HG03565 (cell line): ENCODE results near the gene EPB41L4A.

Experiments used
- ATAC-seq: cut with Tn5 transposase; IDR thresholded peaks from one replicate; pipeline ENCODE4 v1.9.1; 2021; ENCODE audit warnings: mild to moderate bottlenecking, moderate library complexity; ENCODE audit not compliant: unreplicated experiment

EPB41L4A gene

GRCh38 chr5:112121258-112121657 is 297.8 kb downstream of the EPB41L4A start:
- no peak for ATAC-seq

- ATAC-seq = no peak
Observed at GRCh38 chr5:112119969-112120368, 299.1 kb downstream of the EPB41L4A start.

DNA sequence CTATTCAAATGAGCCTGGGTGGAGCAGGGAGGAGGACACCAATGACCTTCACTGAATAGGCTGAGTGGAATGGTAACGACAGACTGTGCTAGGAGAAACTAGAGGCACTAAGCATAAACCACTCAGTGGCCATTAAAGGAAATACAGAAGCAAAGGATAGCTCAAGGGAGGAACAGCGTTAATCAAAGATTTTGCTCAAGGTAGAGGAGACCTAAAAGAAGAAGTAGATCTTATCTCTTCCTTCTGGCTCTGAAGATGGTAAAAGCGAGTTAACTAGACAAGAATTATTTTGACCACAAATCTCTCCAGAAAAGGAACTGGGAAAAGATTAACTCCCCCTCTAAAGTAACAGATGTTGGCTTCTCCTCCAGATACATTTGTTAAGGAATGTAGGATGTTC is 299.6 kb downstream of the EPB41L4A start:
- ATAC-seq = peak; percentile 45

DNA sequence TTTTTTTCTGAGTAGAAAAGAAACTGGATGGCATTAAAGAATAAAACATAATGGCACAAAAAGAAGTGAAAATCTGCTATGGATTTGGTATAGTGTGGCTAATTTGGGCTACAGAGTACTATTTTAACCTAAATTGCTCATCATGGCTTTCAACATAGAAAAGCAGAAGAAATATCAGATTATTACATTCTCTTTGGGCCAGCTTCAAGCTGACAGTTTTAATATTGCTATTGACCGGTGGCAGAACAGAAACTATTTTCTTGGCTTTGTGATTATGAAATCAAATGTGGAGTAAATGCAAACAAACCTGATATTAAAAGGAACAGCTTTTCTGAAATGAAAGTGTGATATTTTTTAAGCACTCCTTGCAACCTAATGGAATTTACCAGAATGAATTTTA is 301.5 kb downstream of the EPB41L4A start:
- no peak for ATAC-seq

DNA sequence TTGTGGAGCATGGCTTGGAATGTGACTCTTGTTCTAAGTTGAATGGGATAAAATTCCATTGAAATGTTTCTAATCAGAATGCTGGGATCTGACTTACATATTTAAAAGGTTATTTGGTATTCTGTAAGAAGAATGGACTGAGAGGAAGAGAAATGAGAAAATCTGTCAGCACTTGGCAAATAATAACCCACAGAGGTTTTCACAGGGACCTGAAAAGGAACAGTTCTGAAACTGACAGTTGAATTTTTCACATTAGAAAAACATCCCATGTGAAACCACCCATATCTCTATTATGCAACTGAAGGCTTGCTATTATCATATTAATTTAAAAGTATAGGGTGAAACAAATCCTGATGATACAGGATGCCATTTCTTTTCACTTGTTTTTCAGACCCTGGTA is 302.7 kb downstream of the EPB41L4A start:
- ATAC-seq = peak; percentile 54

DNA sequence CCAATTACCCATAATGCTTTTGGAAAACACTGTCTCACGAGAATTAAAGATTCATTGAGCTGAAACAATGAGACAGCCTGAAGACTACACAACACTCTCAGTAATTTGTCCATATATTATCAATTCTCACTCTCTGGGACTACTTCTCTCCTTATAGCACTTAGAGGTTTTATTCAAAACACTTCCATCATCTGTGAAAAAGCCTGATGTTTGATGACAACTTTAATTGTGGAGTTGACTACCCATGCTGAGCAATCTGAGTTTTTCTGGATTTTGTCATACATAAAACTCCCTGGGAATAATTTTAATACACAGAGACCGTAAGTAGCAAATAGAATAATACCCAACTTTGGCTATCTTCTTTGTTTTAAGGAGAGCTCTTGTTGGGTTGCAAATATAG is 305.5 kb downstream of the EPB41L4A start:
- ATAC-seq = no peak
